CD1c-positive myeloid dendritic cell (primary cell): ENCODE measurements around the gene TJP1.
"Not testable (repeated sequence)": the region's sequence is repeated elsewhere in the genome, so short reads cannot be mapped to it uniquely, and the experiment has no call there.

Experiments used
- DNase-seq: peaks from one replicate; pipeline ENCODE4 v3.0.0-alpha.2; 2016; ENCODE audit errors: extremely low spot score

Gene TJP1

GRCh38 chr15:29756358-29757267 lies 65.7 kb downstream of the TJP1 start:
- DNase-seq, result no peak

- DNase-seq, result not testable (repeated sequence)
Measured at GRCh38 chr15:29754009-29754408, 68.3 kb downstream of the TJP1 start.

- DNase-seq, result no peak
Measured at GRCh38 chr15:29753506-29753905, 68.8 kb downstream of the TJP1 start.

DNA sequence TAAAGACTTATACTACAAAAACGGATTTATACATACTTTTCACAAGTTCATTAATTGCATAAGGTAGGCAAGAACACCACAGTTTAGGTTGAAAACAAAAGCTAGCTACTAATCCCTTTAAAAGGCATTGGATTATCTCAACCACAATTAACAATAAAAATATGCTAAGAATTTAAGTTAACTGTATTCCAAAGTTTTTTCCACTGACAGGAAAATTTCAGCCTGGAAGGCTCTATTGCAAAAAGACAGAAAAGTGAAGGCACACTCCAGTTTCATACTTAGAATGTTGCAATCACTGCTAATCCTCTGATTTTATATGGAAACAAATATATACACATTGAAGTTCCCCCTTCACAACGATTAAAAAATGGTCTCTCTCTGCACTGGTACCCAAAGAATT lies 71.5 kb downstream of the TJP1 start:
- DNase-seq, result no peak

DNA sequence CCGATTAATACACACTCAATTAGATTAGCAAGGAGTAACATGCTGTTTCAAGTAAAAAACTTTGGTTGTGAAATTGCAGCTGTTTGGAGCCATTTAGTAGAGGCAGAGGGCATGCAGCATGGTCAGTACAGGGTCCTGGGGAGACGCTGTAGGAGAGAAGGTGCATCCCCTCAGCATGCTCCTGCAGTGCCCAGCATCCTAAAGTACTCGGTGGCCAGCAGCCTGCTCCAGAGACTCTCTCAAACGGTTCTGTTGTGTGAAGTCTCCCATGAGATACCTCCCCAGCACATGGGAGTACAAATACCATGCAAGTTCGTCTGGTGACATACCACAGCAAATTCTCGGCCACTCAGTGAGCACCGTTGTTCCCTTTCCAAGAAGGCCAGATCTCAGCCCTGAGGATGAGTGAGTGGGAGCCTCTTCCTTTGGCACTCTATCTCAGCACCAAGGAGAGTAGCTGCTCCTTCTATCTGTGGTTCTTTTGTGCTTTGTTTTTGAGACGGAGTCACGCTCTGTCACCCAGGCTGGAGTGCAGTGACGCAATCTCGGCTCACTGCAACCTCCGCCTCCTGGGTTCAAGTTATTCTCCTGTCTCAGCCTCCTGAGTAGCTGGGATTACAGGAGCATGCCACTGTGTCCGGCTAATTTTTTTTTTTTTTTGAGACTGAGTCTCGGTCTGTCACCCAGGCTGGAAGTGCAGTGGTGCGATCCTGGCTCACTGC lies 72.7 kb downstream of the TJP1 start:
- DNase-seq, result no peak

GRCh38 chr15:29747837-29748417 lies 74.3 kb downstream of the TJP1 start:
- no peak for DNase-seq

GRCh38 chr15:29743475-29743874 lies 78.8 kb downstream of the TJP1 start:
- DNase-seq, result no peak

GRCh38 chr15:29740692-29741311 lies 81.5 kb downstream of the TJP1 start:
- no peak for DNase-seq

DNA sequence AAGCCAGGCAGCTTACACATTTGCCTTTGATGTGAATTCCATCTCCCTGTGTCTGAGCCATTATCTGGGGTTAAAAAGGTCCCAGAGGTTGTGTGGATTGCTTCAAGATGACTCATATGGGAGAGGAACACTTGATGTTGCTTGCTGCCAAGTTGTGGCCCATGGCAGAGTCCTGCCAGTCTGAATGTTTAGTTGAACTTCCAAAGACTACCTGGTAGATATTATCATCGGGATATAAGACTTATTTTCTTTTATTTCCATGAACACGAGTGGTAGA lies 85.6 kb downstream of the TJP1 start:
- DNase-seq, result no peak

DNA sequence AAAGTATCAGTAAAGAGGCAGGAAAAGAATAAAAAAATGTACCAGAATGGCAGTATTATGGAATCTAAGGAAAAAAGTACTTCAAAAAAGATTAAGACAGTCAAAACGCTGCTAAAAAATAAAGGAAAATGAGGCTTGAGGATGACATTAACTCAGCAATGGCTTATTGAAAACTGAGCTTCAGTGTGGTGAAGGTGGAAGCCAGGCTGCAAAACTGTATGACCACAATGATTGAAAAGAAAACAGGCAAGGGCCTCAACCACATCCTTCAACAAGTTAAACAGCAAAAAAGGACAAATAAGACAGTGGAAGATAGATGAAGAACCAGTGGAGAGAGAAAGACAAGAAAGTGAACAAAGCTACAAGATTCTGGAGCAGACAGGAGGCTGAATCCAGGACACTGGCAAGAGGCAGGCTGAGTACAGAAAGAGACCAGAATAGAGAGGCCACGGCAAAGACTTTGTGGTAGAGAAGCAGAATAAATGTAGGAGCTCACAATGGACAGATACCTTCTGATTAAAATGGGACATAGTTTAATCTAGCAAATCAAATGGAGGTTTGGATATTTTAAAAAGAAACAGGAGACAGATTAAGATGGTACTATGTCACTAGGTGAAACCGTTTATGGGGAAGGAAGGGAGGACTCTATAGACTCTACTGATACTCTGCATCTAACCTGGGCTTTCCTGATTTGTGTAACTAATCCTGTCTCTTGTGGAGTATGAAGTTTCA lies 86.1 kb downstream of the TJP1 start:
- DNase-seq, result no peak

GRCh38 chr15:29734917-29735572 lies 87.2 kb downstream of the TJP1 start:
- DNase-seq, result no peak

- no peak for DNase-seq
Measured at GRCh38 chr15:29731865-29732264, 90.4 kb downstream of the TJP1 start.

DNA sequence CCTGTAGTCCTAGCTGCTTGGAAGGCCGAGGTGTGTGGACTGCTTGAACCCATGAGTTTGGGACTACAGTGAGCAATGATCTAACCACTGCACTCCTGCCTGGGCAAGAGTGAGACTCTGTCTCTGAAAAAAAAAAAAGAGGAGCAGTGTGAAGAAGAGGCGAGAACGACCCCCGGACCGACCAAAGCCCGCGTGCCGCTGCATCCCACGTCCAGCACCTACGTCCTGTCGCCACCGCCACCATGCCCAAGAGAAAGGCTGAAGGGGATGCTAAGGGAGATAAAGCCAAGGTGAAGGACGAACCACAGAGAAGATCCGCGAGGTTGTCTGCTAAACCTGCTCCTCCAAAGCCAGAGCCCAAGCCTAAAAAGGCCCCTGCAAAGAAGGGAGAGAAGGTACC lies 91.8 kb downstream of the TJP1 start:
- DNase-seq, result not testable (repeated sequence)

DNA sequence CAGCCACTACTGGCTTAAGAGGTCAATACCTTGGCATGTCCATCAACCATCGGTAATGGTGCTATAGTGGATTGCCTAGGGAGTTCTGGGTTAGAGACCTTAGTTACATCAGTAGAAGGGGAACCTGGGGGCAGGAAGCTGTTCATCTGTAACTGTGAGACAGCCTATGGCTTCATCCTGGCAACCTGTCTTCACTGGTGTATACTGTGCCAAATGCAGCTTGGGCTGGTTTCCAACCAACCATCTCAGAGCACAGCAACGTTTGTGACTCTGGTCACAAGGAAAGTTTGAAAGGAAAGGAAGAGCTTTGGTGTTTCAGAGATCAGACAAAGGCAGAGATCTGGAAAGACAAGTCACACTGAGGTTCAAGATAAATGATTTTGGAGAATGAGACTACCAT lies 93.8 kb downstream of the TJP1 start:
- DNase-seq, result no peak

DNA sequence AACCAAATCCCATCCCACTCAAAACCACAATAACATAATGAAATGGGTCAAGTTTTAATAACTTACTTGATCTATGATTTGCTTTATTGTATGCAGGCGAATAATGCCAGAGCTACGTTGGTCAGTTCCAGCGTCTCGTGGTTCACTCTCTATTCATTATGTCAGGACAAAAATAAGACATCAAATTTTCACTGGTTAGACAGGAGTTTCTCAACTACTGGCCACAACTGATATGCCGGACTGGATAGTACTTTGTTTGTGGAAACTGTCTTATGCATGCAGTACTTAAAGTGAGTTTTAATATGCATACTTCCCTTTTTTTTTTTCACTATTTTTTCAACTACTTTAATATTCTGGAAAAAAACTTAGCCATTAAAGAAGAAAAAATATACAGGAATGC lies 94.4 kb downstream of the TJP1 start:
- DNase-seq, result no peak

GRCh38 chr15:29726553-29726952 lies 95.7 kb downstream of the TJP1 start:
- no peak for DNase-seq

GRCh38 chr15:29724026-29724425 lies 98.2 kb downstream of the TJP1 start:
- DNase-seq, result no peak

DNA sequence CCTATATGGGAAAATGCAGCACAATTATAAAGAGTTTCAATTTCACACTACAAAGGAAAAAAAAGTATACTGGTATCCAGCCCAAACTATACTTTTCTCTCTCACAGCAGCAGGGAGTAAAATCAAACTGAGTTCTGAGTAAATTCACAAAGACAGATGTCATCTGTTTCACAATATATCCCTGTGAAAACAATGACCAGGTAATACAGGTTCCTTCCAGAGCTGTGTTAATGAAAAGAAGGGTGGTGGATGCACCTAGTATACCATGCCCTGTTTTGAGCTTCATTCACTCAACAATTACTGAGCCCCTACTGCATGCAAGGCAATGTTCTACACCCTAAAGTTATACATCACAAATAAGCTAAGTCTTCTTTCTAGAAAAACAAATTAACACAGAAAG lies 108.5 kb downstream of the TJP1 start:
- no peak for DNase-seq

- DNase-seq, result no peak
Measured at GRCh38 chr15:29712149-29712885, 110.0 kb downstream of the TJP1 start.

DNA sequence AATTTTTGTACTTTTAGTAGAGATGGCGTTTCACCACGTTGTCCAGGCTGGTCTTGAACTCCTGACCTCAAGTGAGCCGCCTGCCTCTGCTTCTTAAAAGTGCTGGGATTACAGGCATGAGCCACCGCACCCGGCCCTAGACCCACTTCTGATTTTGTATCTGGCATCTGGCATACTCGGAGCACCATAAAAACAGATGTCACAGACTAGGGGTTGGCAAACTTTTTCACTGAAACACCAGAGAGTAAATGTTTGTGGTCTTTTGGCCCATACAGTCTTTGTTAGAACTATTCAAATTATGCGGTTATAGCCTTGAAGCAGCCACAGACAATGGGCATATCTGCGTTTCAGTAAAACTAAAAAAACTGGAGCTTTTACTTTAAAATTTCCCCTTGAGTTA lies 110.7 kb downstream of the TJP1 start:
- no peak for DNase-seq

DNA sequence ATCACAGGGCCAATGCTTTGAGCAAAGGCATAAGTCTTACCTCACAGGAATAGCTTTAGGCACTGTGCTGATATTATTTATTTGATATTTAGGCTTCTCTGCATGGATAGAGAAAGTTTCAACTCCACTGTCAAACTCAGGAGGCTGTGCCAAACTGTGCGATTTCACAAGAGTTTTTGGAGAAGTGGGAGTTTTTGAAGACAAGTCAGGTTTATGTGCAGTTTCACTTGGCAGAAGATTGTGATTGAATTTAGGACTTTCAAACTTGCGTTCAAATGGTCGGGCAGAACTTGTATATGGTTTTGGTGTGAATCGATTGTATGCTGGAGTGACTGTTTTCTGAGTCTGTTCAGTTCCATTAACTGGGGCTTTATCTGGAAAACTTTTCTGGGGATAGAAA lies 113.7 kb downstream of the TJP1 start:
- DNase-seq, result no peak
